ENCODE data around the gene MAL. TPM values are rescaled to one million over a fixed set of nuclear protein-coding genes. Genes with fewer than 3 reads are reported as not detected.

The MAL gene
- polyA plus RNA-seq, 1 of the 3 experiments (the other 2 are of a cell fraction): not detected

DNA sequence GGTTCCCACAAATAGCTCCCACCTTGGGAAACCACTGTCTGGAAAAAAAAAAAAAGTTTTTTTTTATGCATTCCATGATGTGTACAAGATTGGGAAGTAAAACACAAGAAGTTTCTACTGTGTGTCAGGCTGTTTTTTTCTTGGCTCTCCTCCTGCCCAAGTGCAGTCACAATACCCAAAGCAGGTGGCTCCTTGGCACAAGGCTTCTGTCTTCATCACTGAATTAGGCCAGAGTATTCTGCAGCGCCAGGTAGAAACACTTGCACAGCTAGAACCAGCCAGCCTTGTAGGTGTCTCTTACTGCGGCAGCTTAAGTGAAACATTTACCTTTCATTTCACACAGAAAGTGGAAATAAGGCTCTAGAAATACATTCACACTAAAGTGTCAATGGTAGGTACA lies 23.8 kb upstream of the MAL start:
- H4K20me1 ChIP-seq (ENCODE audit: insufficient read depth): no peaks in the 10 kb centered on the region
- H3K27me3 ChIP-seq (ENCODE audit: insufficient read depth): peaks cover 43% of the 10 kb centered on the region
- H3K4me1 ChIP-seq (ENCODE audit: control insufficient read depth in 1 of 2, insufficient read depth in 2 of 2, low read depth in 1 of 2, low read length in 1 of 2): no peaks in the 10 kb centered on the region; a peak in 1 of 4 replicates
- ChIA-PET POLR2A (no interaction called here), CTCF (interaction anchor here (0.9 kb wide), 1 partner anchor 21 kb away, joined by 4 read pairs; no protein-coding TSS in a partner anchor)
- H3K27ac ChIP-seq (ENCODE audit: low read depth in 2 of 2, low read length in 1 of 2): no peak overlapping the region
- H3K9me2 ChIP-seq: no peaks in the 10 kb centered on the region
- H3K4me2 ChIP-seq: no peak overlapping the region
- H3K9me3 ChIP-seq: no peaks in the 10 kb centered on the region
- no peak for DNase-seq
- H3K79me2 ChIP-seq (ENCODE audit: insufficient read depth): no peaks in the 10 kb centered on the region
- no peaks in the 10 kb centered on the region for H3F3A ChIP-seq (replicated peaks; ENCODE audit: insufficient read depth)
- no peak for TF ChIP-seq ELF1 (IDR thresholded peaks at IDR 0.05)
- no peak for TF ChIP-seq MEF2A (IDR thresholded peaks at IDR 0.05; ENCODE audit: borderline replicate concordance, low read depth)
- TF ChIP-seq, protein P1, sequence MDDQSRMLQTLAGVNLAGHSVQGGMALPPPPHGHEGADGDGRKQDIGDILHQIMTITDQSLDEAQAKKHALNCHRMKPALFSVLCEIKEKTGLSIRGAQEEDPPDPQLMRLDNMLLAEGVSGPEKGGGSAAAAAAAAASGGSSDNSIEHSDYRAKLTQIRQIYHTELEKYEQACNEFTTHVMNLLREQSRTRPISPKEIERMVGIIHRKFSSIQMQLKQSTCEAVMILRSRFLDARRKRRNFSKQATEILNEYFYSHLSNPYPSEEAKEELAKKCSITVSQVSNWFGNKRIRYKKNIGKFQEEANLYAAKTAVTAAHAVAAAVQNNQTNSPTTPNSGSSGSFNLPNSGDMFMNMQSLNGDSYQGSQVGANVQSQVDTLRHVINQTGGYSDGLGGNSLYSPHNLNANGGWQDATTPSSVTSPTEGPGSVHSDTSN (IDR thresholded peaks at IDR 0.05): no peak
- no peak for TF ChIP-seq CHD2 (IDR thresholded peaks at IDR 0.05; ENCODE audit: low read length, partially characterized antibody)
- TF ChIP-seq EP300 (IDR thresholded peaks at IDR 0.05; ENCODE audit: borderline replicate concordance in 1 of 2, low read depth in 1 of 2, low read length in 1 of 2): no peak
- no peak for TF ChIP-seq FOSL2 (IDR thresholded peaks at IDR 0.05; ENCODE audit: borderline replicate concordance, low read depth)
- TF ChIP-seq, protein P2, sequence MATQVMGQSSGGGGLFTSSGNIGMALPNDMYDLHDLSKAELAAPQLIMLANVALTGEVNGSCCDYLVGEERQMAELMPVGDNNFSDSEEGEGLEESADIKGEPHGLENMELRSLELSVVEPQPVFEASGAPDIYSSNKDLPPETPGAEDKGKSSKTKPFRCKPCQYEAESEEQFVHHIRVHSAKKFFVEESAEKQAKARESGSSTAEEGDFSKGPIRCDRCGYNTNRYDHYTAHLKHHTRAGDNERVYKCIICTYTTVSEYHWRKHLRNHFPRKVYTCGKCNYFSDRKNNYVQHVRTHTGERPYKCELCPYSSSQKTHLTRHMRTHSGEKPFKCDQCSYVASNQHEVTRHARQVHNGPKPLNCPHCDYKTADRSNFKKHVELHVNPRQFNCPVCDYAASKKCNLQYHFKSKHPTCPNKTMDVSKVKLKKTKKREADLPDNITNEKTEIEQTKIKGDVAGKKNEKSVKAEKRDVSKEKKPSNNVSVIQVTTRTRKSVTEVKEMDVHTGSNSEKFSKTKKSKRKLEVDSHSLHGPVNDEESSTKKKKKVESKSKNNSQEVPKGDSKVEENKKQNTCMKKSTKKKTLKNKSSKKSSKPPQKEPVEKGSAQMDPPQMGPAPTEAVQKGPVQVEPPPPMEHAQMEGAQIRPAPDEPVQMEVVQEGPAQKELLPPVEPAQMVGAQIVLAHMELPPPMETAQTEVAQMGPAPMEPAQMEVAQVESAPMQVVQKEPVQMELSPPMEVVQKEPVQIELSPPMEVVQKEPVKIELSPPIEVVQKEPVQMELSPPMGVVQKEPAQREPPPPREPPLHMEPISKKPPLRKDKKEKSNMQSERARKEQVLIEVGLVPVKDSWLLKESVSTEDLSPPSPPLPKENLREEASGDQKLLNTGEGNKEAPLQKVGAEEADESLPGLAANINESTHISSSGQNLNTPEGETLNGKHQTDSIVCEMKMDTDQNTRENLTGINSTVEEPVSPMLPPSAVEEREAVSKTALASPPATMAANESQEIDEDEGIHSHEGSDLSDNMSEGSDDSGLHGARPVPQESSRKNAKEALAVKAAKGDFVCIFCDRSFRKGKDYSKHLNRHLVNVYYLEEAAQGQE (IDR thresholded peaks at IDR 0.05; ENCODE audit: low read depth, low read length): no peak
- TF ChIP-seq NFIC (IDR thresholded peaks at IDR 0.05; ENCODE audit: borderline replicate concordance): no peak
- TF ChIP-seq, protein P3, sequence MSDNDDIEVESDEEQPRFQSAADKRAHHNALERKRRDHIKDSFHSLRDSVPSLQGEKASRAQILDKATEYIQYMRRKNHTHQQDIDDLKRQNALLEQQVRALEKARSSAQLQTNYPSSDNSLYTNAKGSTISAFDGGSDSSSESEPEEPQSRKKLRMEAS (IDR thresholded peaks at IDR 0.05; ENCODE audit: low read depth): no peak
- no peak for TF ChIP-seq NRF1 (IDR thresholded peaks at IDR 0.05; ENCODE audit: low read depth, low read length)
- no peak for TF ChIP-seq EZH2phosphoT487 (IDR thresholded peaks at IDR 0.05; ENCODE audit: borderline replicate concordance, low read depth)
- no peak for TF ChIP-seq FOXJ3 (CRISPR knock-in tag; IDR thresholded peaks at IDR 0.05)
- TF ChIP-seq TEAD4 (IDR thresholded peaks at IDR 0.05; ENCODE audit: borderline replicate concordance, insufficient read depth): no peak
- no peak for TF ChIP-seq GABPA (IDR thresholded peaks at IDR 0.05; ENCODE audit: low read depth)
- TF ChIP-seq, protein P4, sequence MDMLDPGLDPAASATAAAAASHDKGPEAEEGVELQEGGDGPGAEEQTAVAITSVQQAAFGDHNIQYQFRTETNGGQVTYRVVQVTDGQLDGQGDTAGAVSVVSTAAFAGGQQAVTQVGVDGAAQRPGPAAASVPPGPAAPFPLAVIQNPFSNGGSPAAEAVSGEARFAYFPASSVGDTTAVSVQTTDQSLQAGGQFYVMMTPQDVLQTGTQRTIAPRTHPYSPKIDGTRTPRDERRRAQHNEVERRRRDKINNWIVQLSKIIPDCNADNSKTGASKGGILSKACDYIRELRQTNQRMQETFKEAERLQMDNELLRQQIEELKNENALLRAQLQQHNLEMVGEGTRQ (IDR thresholded peaks at IDR 0.05; ENCODE audit: borderline replicate concordance, low read depth, low read length): no peak
- no peak for TF ChIP-seq YY1 (IDR thresholded peaks at IDR 0.05; ENCODE audit: low read depth)
- TF ChIP-seq SIN3A (IDR thresholded peaks at IDR 0.05; ENCODE audit: borderline replicate concordance, low read depth, low read length): no peak
- TF ChIP-seq POLR2AphosphoS5 (IDR thresholded peaks at IDR 0.05; ENCODE audit: low read depth, low read length): no peak
- TF ChIP-seq, protein P5, sequence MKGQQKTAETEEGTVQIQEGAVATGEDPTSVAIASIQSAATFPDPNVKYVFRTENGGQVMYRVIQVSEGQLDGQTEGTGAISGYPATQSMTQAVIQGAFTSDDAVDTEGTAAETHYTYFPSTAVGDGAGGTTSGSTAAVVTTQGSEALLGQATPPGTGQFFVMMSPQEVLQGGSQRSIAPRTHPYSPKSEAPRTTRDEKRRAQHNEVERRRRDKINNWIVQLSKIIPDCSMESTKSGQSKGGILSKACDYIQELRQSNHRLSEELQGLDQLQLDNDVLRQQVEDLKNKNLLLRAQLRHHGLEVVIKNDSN (IDR thresholded peaks at IDR 0.05; ENCODE audit: borderline replicate concordance, low read depth): no peak
- TF ChIP-seq RAD21 (IDR thresholded peaks at IDR 0.05; ENCODE audit: low read length): no peak
- no peak overlapping the region for H3K4me3 ChIP-seq (ENCODE audit: low read depth in 2 of 2, low read length in 1 of 2)
- no peak overlapping the region for H3K9ac ChIP-seq
- no peaks in the 10 kb centered on the region for H3K36me3 ChIP-seq (replicated peaks in 1 of 2; ENCODE audit: control insufficient read depth in 1 of 2, insufficient read depth in 2 of 2, low read length in 1 of 2)
- no peak overlapping the region for H2AFZ ChIP-seq (ENCODE audit: low read depth)
- 67% methylated on average over 2 of the region's 2 CpGs for whole genome bisulfite sequencing (ENCODE audit: low lambda C conversion rate)

All from SK-N-SH (cell line).